H9 (cell line): ENCODE results near the gene VPS72. TPM values are rescaled to one million over a fixed set of nuclear protein-coding genes. Genes with fewer than 3 reads are reported as not detected.

Experiments
- DNase-seq: peaks from one replicate; pipeline ENCODE4 v3.0.0-alpha.2; 2017
- H2AFZ ChIP-seq: one replicate; pipeline ENCODE4 v1.6.1; 2013; ENCODE audit warnings: mild to moderate bottlenecking, low read length, control low read depth, moderate library complexity
- H2AK5ac ChIP-seq: 2 replicates; pipeline ENCODE4 v1.6.1; 2013; ENCODE audit warnings: low read length, control low read depth, mixed read lengths; ENCODE audit not compliant: insufficient read length
- H2BK120ac ChIP-seq: one replicate; pipeline ENCODE4 v1.6.1; 2013; ENCODE audit warnings: low read depth, mild to moderate bottlenecking, low read length, control low read depth, inconsistent platforms; ENCODE audit not compliant: poor library complexity, severe bottlenecking
- H2BK12ac ChIP-seq: 2 replicates; pipeline ENCODE4 v1.6.1; 2013; ENCODE audit warnings: low read length, control low read depth, mixed read lengths, low read depth; ENCODE audit not compliant: insufficient read length
- H2BK15ac ChIP-seq: 2 replicates; pipeline ENCODE4 v1.6.1; 2013; ENCODE audit warnings: low read depth, low read length, control low read depth
- H2BK20ac ChIP-seq: one replicate; pipeline ENCODE4 v1.6.1; 2013; ENCODE audit warnings: low read depth, mild to moderate bottlenecking, low read length, control low read depth, inconsistent platforms; ENCODE audit not compliant: poor library complexity, severe bottlenecking
- H2BK5ac ChIP-seq: 2 replicates; pipeline ENCODE4 v1.6.1; 2013; ENCODE audit warnings: low read length, control low read depth, mixed read lengths; ENCODE audit not compliant: insufficient read length
- H3K14ac ChIP-seq: 2 replicates; pipeline ENCODE4 v1.6.1; 2013; ENCODE audit warnings: low read length, control low read depth; ENCODE audit not compliant: insufficient read depth
- H3K18ac ChIP-seq: 2 replicates; pipeline ENCODE4 v1.6.1; 2013; ENCODE audit warnings: low read depth, mild to moderate bottlenecking, mixed read lengths, low read length, control low read depth; ENCODE audit not compliant: insufficient read length
- H3K23ac ChIP-seq: 2 replicates; pipeline ENCODE4 v1.6.1; 2013; ENCODE audit warnings: low read length, control low read depth, mixed read lengths, low read depth; ENCODE audit not compliant: insufficient read length
- H3K23me2 ChIP-seq: 2 replicates; pipeline ENCODE4 v1.6.1; 2013; ENCODE audit warnings: low read depth, mild to moderate bottlenecking, mixed read lengths, low read length, control low read depth; ENCODE audit not compliant: insufficient read length, poor library complexity, severe bottlenecking
- H3K27ac ChIP-seq: 2 replicates; pipeline ENCODE4 v1.5.1; 2013; ENCODE audit warnings: low read length, control low read depth, mixed read lengths, low read depth; ENCODE audit not compliant: insufficient read length
- H3K27me3 ChIP-seq: 2 replicates; pipeline ENCODE4 v1.6.1; 2013; ENCODE audit warnings: low read length, control low read depth, inconsistent platforms; ENCODE audit not compliant: insufficient read depth
- H3K4ac ChIP-seq: 2 replicates; pipeline ENCODE4 v1.6.1; 2013; ENCODE audit warnings: low read depth, mild to moderate bottlenecking, control low read depth, inconsistent platforms, low read length, moderate library complexity
- H3K4me1 ChIP-seq: 2 replicates; pipeline ENCODE4 v1.6.1; 2013; ENCODE audit warnings: low read length, control low read depth, inconsistent platforms; ENCODE audit not compliant: insufficient read depth
- H3K4me2 ChIP-seq: 2 replicates; pipeline ENCODE4 v1.6.1; 2013; ENCODE audit warnings: low read length, control low read depth, mixed read lengths; ENCODE audit not compliant: insufficient read length, insufficient read depth
- H3K56ac ChIP-seq: 2 replicates; pipeline ENCODE4 v1.6.1; 2013; ENCODE audit warnings: low read depth, mild to moderate bottlenecking, mixed read lengths, low read length, control low read depth; ENCODE audit not compliant: insufficient read length
- H3K79me1 ChIP-seq: 2 replicates; pipeline ENCODE4 v1.6.1; 2013; ENCODE audit warnings: low read depth, mild to moderate bottlenecking, moderate library complexity, low read length, control low read depth, inconsistent platforms; ENCODE audit not compliant: insufficient read depth, poor library complexity, severe bottlenecking
- H3K79me2 ChIP-seq: 2 replicates; pipeline ENCODE4 v1.6.1; 2013; ENCODE audit warnings: low read length, control low read depth, inconsistent platforms; ENCODE audit not compliant: insufficient read depth
- H3K9ac ChIP-seq: 2 replicates; pipeline ENCODE4 v1.6.1; 2013; ENCODE audit warnings: low read length, control low read depth, mixed read lengths; ENCODE audit not compliant: insufficient read length; ENCODE audit errors: extremely low read depth
- H3K9me3 ChIP-seq: one replicate; pipeline ENCODE4 v1.6.1; 2013; ENCODE audit warnings: low read depth, low read length, inconsistent platforms; ENCODE audit not compliant: control insufficient read depth
- H3T11ph ChIP-seq: one replicate; pipeline ENCODE4 v1.6.1; 2013; ENCODE audit warnings: mild to moderate bottlenecking, low read length, control low read depth, inconsistent platforms
- H4K20me1 ChIP-seq: one replicate; pipeline ENCODE4 v1.6.1; 2013; ENCODE audit not compliant: control insufficient read depth, insufficient read length, insufficient read depth
- H4K5ac ChIP-seq: 2 replicates; pipeline ENCODE4 v1.6.1; 2013; ENCODE audit warnings: low read depth, mild to moderate bottlenecking, mixed read lengths, low read length, control low read depth; ENCODE audit not compliant: insufficient read length
- H4K8ac ChIP-seq: replicated peaks from 2 replicates; pipeline ENCODE4 v1.6.1; 2013; ENCODE audit warnings: low read length, control low read depth, mixed read lengths, low read depth; ENCODE audit not compliant: insufficient read length
- H4K91ac ChIP-seq: 2 replicates; pipeline ENCODE4 v1.6.1; 2013; ENCODE audit warnings: low read depth, mild to moderate bottlenecking, moderate library complexity, mixed read lengths, low read length, control low read depth; ENCODE audit not compliant: insufficient read length
- H3K27ac Mint-ChIP-seq, 3 experiments: 2 replicates in 2 of 3; 3 replicates in 1 of 3; pipeline ENCODE4 v1.8.0; 2020 to 2021; ENCODE audit warnings: mixed read lengths in 3 of 3, mild to moderate bottlenecking in 1 of 3, moderate library complexity in 1 of 3
- H3K27me3 Mint-ChIP-seq: 2 replicates; pipeline ENCODE4 v1.8.0; 2021; ENCODE audit warnings: low read depth, mild to moderate bottlenecking, moderate library complexity, mixed read lengths
- H3K36me3 Mint-ChIP-seq, 3 experiments: 2 replicates in 2 of 3; 3 replicates in 1 of 3; pipeline ENCODE4 v1.8.0; 2020 to 2021; ENCODE audit warnings: low read depth in 3 of 3, mixed read lengths in 3 of 3; ENCODE audit not compliant: insufficient read depth in 1 of 3
- H3K4me1 Mint-ChIP-seq, 2 experiments: 2 replicates each; pipeline ENCODE4 v1.8.0; 2020; ENCODE audit warnings: mixed read lengths in 2 of 2
- H3K4me3 Mint-ChIP-seq, 2 experiments: 2 replicates in 1 of 2; 3 replicates in 1 of 2; pipeline ENCODE4 v1.8.0; 2020 to 2021; ENCODE audit warnings: mild to moderate bottlenecking in 2 of 2, mixed read lengths in 2 of 2, moderate library complexity in 1 of 2
- H3K9me3 Mint-ChIP-seq, 2 experiments: 2 replicates in 1 of 2; 3 replicates in 1 of 2; pipeline ENCODE4 v1.8.0; 2020; ENCODE audit warnings: mild to moderate bottlenecking in 2 of 2, mixed read lengths in 2 of 2, moderate library complexity in 1 of 2
- WGBS: extraction: QIAGEN DNeasy Blood & Tissue Kit; methylation state at CpG from one replicate; pipeline ENCODE4 v1.1.7; 2013; ENCODE audit warnings: missing lambda C conversion rate, low lambda C conversion rate, mixed read lengths; ENCODE audit not compliant: insufficient read length; ENCODE audit errors: extremely low coverage; 5-methylcytosine and 5-hydroxymethylcytosine counted together
- total RNA-seq: library from RNA; stranded (reverse); gene quantifications from 2 replicates; pipeline ENCODE4 v1.2.1, GENCODE V29; 2021
- TF ChIP-seq, protein P1 (sequence below): fragments of 200-600 bp; sonication (generic); conservative IDR thresholded peaks from 3 replicates; pipeline ENCODE4 v1.8.0; 2021; ENCODE audit warnings: antibody characterized with exemption, mild to moderate bottlenecking

The VPS72 gene
- total RNA-seq, 1 experiment from 2014 or later, result 91.4 TPM

DNA sequence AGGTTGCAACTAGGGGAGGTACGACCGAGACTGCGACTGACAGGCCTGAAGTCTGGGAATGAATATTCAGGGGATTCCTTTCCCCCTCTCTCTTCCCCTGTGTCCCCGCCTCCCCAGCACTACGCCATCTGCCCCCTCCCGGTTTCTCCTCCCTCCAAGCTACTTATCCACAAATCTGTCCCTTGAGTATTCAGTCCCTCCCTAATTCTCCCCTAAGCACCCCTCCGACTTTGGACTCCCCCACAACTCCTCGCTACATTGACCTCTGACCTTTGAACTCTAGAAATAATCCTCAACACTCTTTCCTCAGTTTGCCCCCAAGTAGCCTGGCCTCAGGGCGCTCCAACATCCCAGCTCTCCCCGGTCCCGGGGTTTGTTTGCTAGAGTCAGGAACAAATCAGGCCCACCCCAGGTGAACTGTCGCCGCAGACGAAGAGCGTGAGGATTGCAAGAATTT, 24.7 kb downstream of the VPS72 start:
- H3K27me3 Mint-ChIP-seq, result peaks cover 3% of the 10 kb centered on the region; the same call in 1 of the 2 replicates
- H4K5ac ChIP-seq, result no peak overlapping the region
- H2BK20ac ChIP-seq, result no peak overlapping the region
- H3K79me1 ChIP-seq, result no peaks in the 10 kb centered on the region
- no peak overlapping the region for H2BK5ac ChIP-seq
- H2BK12ac ChIP-seq, result no peak overlapping the region
- H4K91ac ChIP-seq, result no peak overlapping the region
- peak overlapping the region; percentile 96 to 99 (median 98); a peak in 6 of 7 replicates for H3K27ac Mint-ChIP-seq
- no peaks in the 10 kb centered on the region for H3K9me3 ChIP-seq
- peak overlapping the region; percentile 7 for H3K27ac ChIP-seq
- H3K14ac ChIP-seq, result no peak overlapping the region
- H3K4me2 ChIP-seq, result peak overlapping the region; percentile 70
- H3K4ac ChIP-seq, result no peak overlapping the region
- TF ChIP-seq, protein P1, sequence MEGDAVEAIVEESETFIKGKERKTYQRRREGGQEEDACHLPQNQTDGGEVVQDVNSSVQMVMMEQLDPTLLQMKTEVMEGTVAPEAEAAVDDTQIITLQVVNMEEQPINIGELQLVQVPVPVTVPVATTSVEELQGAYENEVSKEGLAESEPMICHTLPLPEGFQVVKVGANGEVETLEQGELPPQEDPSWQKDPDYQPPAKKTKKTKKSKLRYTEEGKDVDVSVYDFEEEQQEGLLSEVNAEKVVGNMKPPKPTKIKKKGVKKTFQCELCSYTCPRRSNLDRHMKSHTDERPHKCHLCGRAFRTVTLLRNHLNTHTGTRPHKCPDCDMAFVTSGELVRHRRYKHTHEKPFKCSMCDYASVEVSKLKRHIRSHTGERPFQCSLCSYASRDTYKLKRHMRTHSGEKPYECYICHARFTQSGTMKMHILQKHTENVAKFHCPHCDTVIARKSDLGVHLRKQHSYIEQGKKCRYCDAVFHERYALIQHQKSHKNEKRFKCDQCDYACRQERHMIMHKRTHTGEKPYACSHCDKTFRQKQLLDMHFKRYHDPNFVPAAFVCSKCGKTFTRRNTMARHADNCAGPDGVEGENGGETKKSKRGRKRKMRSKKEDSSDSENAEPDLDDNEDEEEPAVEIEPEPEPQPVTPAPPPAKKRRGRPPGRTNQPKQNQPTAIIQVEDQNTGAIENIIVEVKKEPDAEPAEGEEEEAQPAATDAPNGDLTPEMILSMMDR, result no peak
- WGBS, result no CpG with 5 or more reads among the region's 15 CpGs
- H3K23me2 ChIP-seq, result peaks cover 13% of the 10 kb centered on the region
- H3K23ac ChIP-seq, result no peak overlapping the region
- peak; percentile 84 for DNase-seq
- H3T11ph ChIP-seq, result no peak overlapping the region
- H2AK5ac ChIP-seq, result no peak overlapping the region
- H3K4me3 Mint-ChIP-seq, result peak overlapping the region; percentile 96 to 98
- peak overlapping the region; percentile 17 for H2AFZ ChIP-seq
- peaks cover 19 to 47% (median 43%) of the 10 kb centered on the region in 3 experiments; a peak in 6 of 7 replicates for H3K36me3 Mint-ChIP-seq
- no peak overlapping the region for H3K18ac ChIP-seq
- H4K8ac ChIP-seq, result no peak overlapping the region
- H3K4me1 Mint-ChIP-seq, result peaks cover 21 to 25% of the 10 kb centered on the region in 2 experiments
- H3K9me3 Mint-ChIP-seq, result no peaks in the 10 kb centered on the region; a peak in 1 of 5 replicates
- H4K20me1 ChIP-seq, result no peaks in the 10 kb centered on the region
- H3K79me2 ChIP-seq, result no peaks in the 10 kb centered on the region
- H3K56ac ChIP-seq, result no peak overlapping the region
- H3K4me1 ChIP-seq, result 0 out of 2 replicates have a peak, but pooled peaks cover 4% of the 10 kb centered on the region
- peak overlapping the region; percentile 81 for H3K9ac ChIP-seq
- H3K27me3 ChIP-seq, result no peaks in the 10 kb centered on the region
- H2BK120ac ChIP-seq, result no peak overlapping the region
- no peak overlapping the region for H2BK15ac ChIP-seq
